Measurements from ENCODE around the gene TFAP2E. TPM values are rescaled to one million over a fixed set of nuclear protein-coding genes. Genes with fewer than 3 reads are reported as not detected.

Gene TFAP2E
- total RNA-seq, 3 donors from 2014 or later: 0.27 to 0.79 (median 0.67) TPM

- Histone ChIP-seq H3K36me3 (ENCODE audit: low read depth) (no peaks in the 10 kb centered on the region), H3K4me1 (ENCODE audit: low read depth) (peaks cover 8% of the 10 kb centered on the region), H3K4me3 (no peak overlapping the region), H3K9me3 (no peaks in the 10 kb centered on the region)
- no peak for TF ChIP-seq CTCF (IDR thresholded peaks at IDR 0.05)
- intact Hi-C loops (cut with DNase I, micrococcal nuclease): no loop called here
- no peak for DNase-seq
- no peak for ATAC-seq
Observed at GRCh38 chr1:35570589-35571137, 2.5 kb upstream of the TFAP2E start.

GRCh38 chr1:35571263-35571662 lies 1.9 kb upstream of the TFAP2E start:
- intact Hi-C loops (cut with DNase I, micrococcal nuclease): no loop called here
- TF ChIP-seq CTCF (IDR thresholded peaks at IDR 0.05): no peak

GRCh38 chr1:35572296-35572695 lies 818 bp upstream of the TFAP2E start:
- DNase-seq (no peak), ATAC-seq (no peak)
- no peak for TF ChIP-seq CTCF (IDR thresholded peaks at IDR 0.05)
- Histone ChIP-seq H3K4me3 (no peak overlapping the region), H3K36me3 (ENCODE audit: low read depth) (no peaks in the 10 kb centered on the region), H3K9me3 (no peaks in the 10 kb centered on the region), H3K4me1 (ENCODE audit: low read depth) (peaks cover 10% of the 10 kb centered on the region)
- intact Hi-C loops (cut with DNase I, micrococcal nuclease): no loop called here

More at GRCh38 chr1:35571263-35571662, 1.9 kb upstream of the TFAP2E start:
- Histone ChIP-seq H3K4me1 (ENCODE audit: low read depth) (peaks cover 8% of the 10 kb centered on the region), H3K36me3 (ENCODE audit: low read depth) (no peaks in the 10 kb centered on the region), H3K9me3 (no peaks in the 10 kb centered on the region), H3K4me3 (no peak overlapping the region)
- ATAC-seq (no peak), DNase-seq (no peak)

GRCh38 chr1:35574125-35574654 lies 1.1 kb downstream of the TFAP2E start:
- peaks cover 19% of the 10 kb centered on the region for H3K4me1 ChIP-seq (ENCODE audit: low read depth)
- H3K9me3 ChIP-seq: no peaks in the 10 kb centered on the region
- intact Hi-C loops (cut with DNase I, micrococcal nuclease): no loop called here
- no peak for DNase-seq
- no peaks in the 10 kb centered on the region for H3K36me3 ChIP-seq (ENCODE audit: low read depth)
- TF ChIP-seq CTCF (IDR thresholded peaks at IDR 0.05): no peak
- peak; percentile 4 for ATAC-seq
- no peak overlapping the region for H3K4me3 ChIP-seq

GRCh38 chr1:35574655-35575415 lies 1.7 kb downstream of the TFAP2E start:
- intact Hi-C loops (cut with DNase I, micrococcal nuclease): loop anchor here in 1 of 2 donors (5.0 kb wide), 1 partner anchor 142 kb away; the partner anchor contains the start of gene C1orf216
- Histone ChIP-seq H3K4me3 (no peak overlapping the region), H3K9me3 (no peaks in the 10 kb centered on the region), H3K4me1 (ENCODE audit: low read depth) (peaks cover 19% of the 10 kb centered on the region), H3K36me3 (ENCODE audit: low read depth) (no peaks in the 10 kb centered on the region)
- ATAC-seq (peak; percentile 22), DNase-seq (no peak)
- no peak for TF ChIP-seq CTCF (IDR thresholded peaks at IDR 0.05)

All from mucosa of descending colon (tissue), 3 donors.